Trophoblast cell (in vitro differentiated cells and primary cell): ENCODE measurements around the gene APOM.

ENCODE experiments used
- DNase-seq, 2 donors: peaks; one replicate each; pipeline ENCODE4 v3.0.0-alpha.2; 2016
- H2AFZ ChIP-seq: 2 replicates; pipeline ENCODE4 v1.6.1; 2013; ENCODE audit warnings: low read length, moderate library complexity, mild to moderate bottlenecking; ENCODE audit not compliant: insufficient read depth, poor library complexity
- H2AK5ac ChIP-seq: 2 replicates; pipeline ENCODE4 v1.6.1; 2013; ENCODE audit warnings: mild to moderate bottlenecking, low read length
- H2BK120ac ChIP-seq: 2 replicates; pipeline ENCODE4 v1.6.1; 2013; ENCODE audit warnings: low read length, mild to moderate bottlenecking, moderate library complexity; ENCODE audit not compliant: insufficient read depth, poor library complexity
- H2BK12ac ChIP-seq: 2 replicates; pipeline ENCODE4 v1.6.1; 2013; ENCODE audit warnings: mild to moderate bottlenecking, low read length, moderate library complexity
- H2BK5ac ChIP-seq: 2 replicates; pipeline ENCODE4 v1.6.1; 2013; ENCODE audit warnings: low read length, low read depth, moderate library complexity, mild to moderate bottlenecking; ENCODE audit not compliant: poor library complexity
- H3K14ac ChIP-seq: 2 replicates; pipeline ENCODE4 v1.6.1; 2013; ENCODE audit warnings: mild to moderate bottlenecking, low read length
- H3K18ac ChIP-seq: 2 replicates; pipeline ENCODE4 v1.6.1; 2013; ENCODE audit warnings: mild to moderate bottlenecking, low read length
- H3K23ac ChIP-seq: 2 replicates; pipeline ENCODE4 v1.6.1; 2013; ENCODE audit warnings: low read length
- H3K27ac ChIP-seq: 2 replicates; pipeline ENCODE4 v1.5.1; 2013; ENCODE audit warnings: low read depth, mild to moderate bottlenecking, inconsistent platforms, low read length, moderate library complexity
- H3K27me3 ChIP-seq: 2 replicates; pipeline ENCODE4 v1.6.1; 2013; ENCODE audit warnings: inconsistent platforms, mild to moderate bottlenecking, low read length, moderate library complexity; ENCODE audit not compliant: insufficient read depth
- H3K36me3 ChIP-seq, 2 experiments: 1 replicate in 1 of 2; 2 replicates in 1 of 2; pipeline ENCODE4 v1.6.1; 2013; ENCODE audit warnings: low read length in 2 of 2, mild to moderate bottlenecking in 2 of 2, moderate library complexity in 1 of 2; ENCODE audit not compliant: insufficient read depth in 2 of 2, control insufficient read depth in 1 of 2
- H3K4ac ChIP-seq: 2 replicates; pipeline ENCODE4 v1.6.1; 2013; ENCODE audit warnings: low read depth, mild to moderate bottlenecking, low read length, moderate library complexity
- H3K4me1 ChIP-seq, 2 experiments: 1 replicate in 1 of 2; 2 replicates in 1 of 2; pipeline ENCODE4 v1.6.1; 2013; ENCODE audit warnings: low read length in 2 of 2, mild to moderate bottlenecking in 2 of 2, moderate library complexity in 1 of 2; ENCODE audit not compliant: insufficient read depth in 2 of 2, control insufficient read depth in 1 of 2
- H3K4me2 ChIP-seq: 2 replicates; pipeline ENCODE4 v1.6.1; 2013; ENCODE audit warnings: inconsistent platforms, mild to moderate bottlenecking, low read length, moderate library complexity
- H3K4me3 ChIP-seq: 2 replicates; pipeline ENCODE4 v1.5.1; 2013; ENCODE audit warnings: mild to moderate bottlenecking, low read depth, low read length, inconsistent platforms
- H3K79me1 ChIP-seq: one replicate; pipeline ENCODE4 v1.6.1; 2013; ENCODE audit warnings: low read length
- H3K79me2 ChIP-seq: 2 replicates; pipeline ENCODE4 v1.6.1; 2013; ENCODE audit warnings: low read length, mild to moderate bottlenecking; ENCODE audit not compliant: control insufficient read depth, insufficient read depth, poor library complexity
- H3K9ac ChIP-seq: 2 replicates; pipeline ENCODE4 v1.6.1; 2013; ENCODE audit warnings: mild to moderate bottlenecking, low read length
- H3K9me3 ChIP-seq: 2 replicates; pipeline ENCODE4 v1.6.1; 2013; ENCODE audit warnings: low read depth, mild to moderate bottlenecking, control low read depth, inconsistent platforms, low read length; ENCODE audit not compliant: insufficient read depth
- H4K12ac ChIP-seq: 2 replicates; pipeline ENCODE4 v1.6.1; 2013; ENCODE audit warnings: low read depth, mild to moderate bottlenecking, low read length, moderate library complexity
- H4K8ac ChIP-seq: 2 replicates; pipeline ENCODE4 v1.6.1; 2013; ENCODE audit warnings: low read depth, mild to moderate bottlenecking, low read length, moderate library complexity
- H4K91ac ChIP-seq: one replicate; pipeline ENCODE4 v1.6.1; 2013; ENCODE audit warnings: low read depth, mild to moderate bottlenecking, low read length, moderate library complexity
- WGBS: extraction: QIAGEN DNeasy Blood & Tissue Kit; methylation state at CpG from one replicate; pipeline ENCODE4 v1.1.7; 2013; ENCODE audit warnings: missing lambda C conversion rate; ENCODE audit not compliant: insufficient read length, insufficient coverage; ENCODE audit errors: extremely low coverage; 5-methylcytosine and 5-hydroxymethylcytosine counted together

Gene APOM

GRCh38 chr6:31663961-31664789, 8.5 kb downstream of the APOM start:
- H3K9me3 ChIP-seq, result no peaks in the 10 kb centered on the region

DNA sequence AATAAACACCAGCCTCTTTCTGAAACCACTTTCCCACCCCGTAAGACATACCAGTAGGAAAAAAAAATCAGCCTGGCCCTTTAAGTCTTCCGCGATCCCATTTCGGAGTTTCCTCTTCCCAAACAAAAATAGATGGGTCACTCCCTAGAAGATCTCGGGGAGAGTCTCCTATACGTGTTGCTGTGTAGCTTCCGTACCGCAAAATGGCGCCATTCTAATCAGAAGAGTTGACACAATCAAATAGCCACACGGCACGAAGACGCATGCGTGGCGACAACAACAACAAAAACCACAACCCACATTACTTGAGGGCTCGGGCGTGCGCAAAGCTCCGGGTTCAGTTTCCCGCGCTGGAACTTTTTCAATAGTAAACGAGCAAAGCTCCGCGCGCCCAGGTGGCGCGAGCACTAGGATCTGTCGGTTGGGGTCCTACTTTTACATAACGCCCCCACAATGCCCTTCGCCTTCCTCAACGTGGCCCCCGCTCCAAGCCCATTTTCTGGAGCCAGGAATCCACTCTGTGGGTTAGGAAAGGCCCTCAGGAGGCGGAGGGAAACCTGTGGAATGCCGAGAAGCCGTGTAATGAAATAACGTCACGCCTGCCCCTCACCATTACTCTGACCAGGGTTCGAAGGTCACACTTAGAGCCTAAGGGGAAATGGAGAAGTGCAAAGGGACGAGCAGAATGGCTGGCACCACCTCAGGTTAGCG, 9.3 kb downstream of the APOM start, which contains the start of gene GPANK1:
GPANK1 (minus strand) TSS at position 208 of the 711 bp plus-strand sequence. CDS start 519 bp downstream, outside the sequence.
- peak within 1 kb of the TSS; percentile 85 for H3K4me3 ChIP-seq
- WGBS, result no CpG with 5 or more reads among the region's 39 CpGs
- peaks cover 23% of the 10 kb centered on the region for H3K79me2 ChIP-seq
- H2AK5ac ChIP-seq, result peak within 1 kb of the TSS; percentile 80
- H2BK5ac ChIP-seq, result peak within 1 kb of the TSS; percentile 79
- peak within 1 kb of the TSS; percentile 95 for H4K8ac ChIP-seq
- no peak within 1 kb of the TSS for H3K23ac ChIP-seq
- H4K12ac ChIP-seq, result peak within 1 kb of the TSS; percentile 79
- H3K4me2 ChIP-seq, result peak within 1 kb of the TSS; percentile 93
- H2BK12ac ChIP-seq, result peak within 1 kb of the TSS; percentile 34
- H3K27ac ChIP-seq, result peak within 1 kb of the TSS; percentile 93
- H4K91ac ChIP-seq, result peak within 1 kb of the TSS; percentile 94
- DNase-seq, result peak; percentile 92 to 97
- H3K18ac ChIP-seq, result peak within 1 kb of the TSS; percentile 79
- H3K36me3 ChIP-seq, result peaks cover 29 to 43% of the 10 kb centered on the region in 2 experiments
- H2BK120ac ChIP-seq, result peak within 1 kb of the TSS; percentile 79
- peak within 1 kb of the TSS; percentile 67 for H3K4ac ChIP-seq
- peak within 1 kb of the TSS; percentile 89 for H3K14ac ChIP-seq
- no peaks in the 10 kb centered on the region for H3K27me3 ChIP-seq
- no peaks in the 10 kb centered on the region for H3K9me3 ChIP-seq
- peaks cover 25% of the 10 kb centered on the region for H3K79me1 ChIP-seq
- H3K4me1 ChIP-seq, result peaks cover 11 to 15% of the 10 kb centered on the region in 2 experiments
- peak within 1 kb of the TSS; percentile 91 for H3K9ac ChIP-seq
- H2AFZ ChIP-seq, result peak within 1 kb of the TSS; percentile 6

More at GRCh38 chr6:31663961-31664789, 8.5 kb downstream of the APOM start:
- Histone ChIP-seq H2AFZ (no peak overlapping the region), H3K79me1 (peaks cover 25% of the 10 kb centered on the region), H3K27me3 (no peaks in the 10 kb centered on the region), H3K27ac (peak overlapping the region; percentile 93), H3K4me2 (peak overlapping the region; percentile 93), H3K9ac (peak overlapping the region; percentile 56), H3K79me2 (peaks cover 28% of the 10 kb centered on the region), H3K36me3 (peaks cover 23 to 35% of the 10 kb centered on the region in 2 experiments), H3K4ac (peak overlapping the region; percentile 67), H4K91ac (peak overlapping the region; percentile 65), H4K8ac (peak overlapping the region; percentile 73), H2BK120ac (peak overlapping the region; percentile 64), H3K14ac (peak overlapping the region; percentile 81), H3K23ac (no peak overlapping the region), H3K4me3 (peak overlapping the region; percentile 85), H2BK12ac (peak overlapping the region; percentile 34), H3K4me1 (peaks cover 16 to 23% of the 10 kb centered on the region in 2 experiments), H2BK5ac (peak overlapping the region; percentile 11), H4K12ac (peak overlapping the region; percentile 65), H3K18ac (peak overlapping the region; percentile 42), H2AK5ac (peak overlapping the region; percentile 80)
- DNase-seq, result peak; percentile 23 to 31
- no CpG with 5 or more reads among the region's 17 CpGs for WGBS

DNA sequence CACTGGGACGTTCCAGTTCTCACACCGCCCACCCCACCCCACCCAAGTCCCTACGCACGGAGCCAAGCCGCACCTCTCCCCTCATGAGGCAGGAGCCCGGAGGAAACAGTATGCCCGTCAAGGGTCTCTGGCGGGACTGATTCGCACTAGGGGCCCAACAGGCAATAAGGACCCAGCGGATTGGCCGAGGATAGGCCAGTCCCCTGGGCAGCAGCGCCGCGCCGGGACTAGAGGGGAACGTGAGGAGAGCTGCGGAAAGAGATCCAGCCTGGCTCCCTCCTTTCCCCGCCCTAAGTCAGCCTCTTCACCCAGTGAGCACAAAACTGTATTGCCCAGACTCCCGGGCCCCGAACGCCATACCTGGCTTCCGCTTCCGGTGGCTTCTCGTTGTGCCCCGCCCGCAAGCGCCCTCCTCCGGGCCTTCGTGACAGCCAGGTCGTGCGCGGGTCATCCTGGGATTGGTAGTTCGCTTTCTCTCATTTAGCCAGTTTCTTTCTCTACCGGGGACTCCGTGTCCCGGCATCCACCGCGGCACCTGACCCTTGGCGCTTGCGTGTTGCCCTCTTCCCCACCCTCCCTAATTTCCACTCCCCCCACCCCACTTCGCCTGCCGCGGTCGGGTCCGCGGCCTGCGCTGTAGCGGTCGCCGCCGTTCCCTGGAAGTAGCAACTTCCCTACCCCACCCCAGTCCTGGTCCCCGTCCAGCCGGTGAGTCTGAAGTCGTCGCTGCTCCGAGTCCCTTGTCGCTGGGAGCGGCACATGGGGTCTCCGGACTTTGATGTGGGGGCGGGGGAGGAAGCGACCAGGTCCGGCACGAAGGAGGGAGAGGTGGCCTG, 10.0 kb downstream of the APOM start, which contains the start of gene CSNK2B:
CSNK2B (plus strand) TSS at position 580 of the 836 bp plus-strand sequence. CDS start 752 bp downstream, outside the sequence.
- H2BK12ac ChIP-seq, result peak within 1 kb of the TSS; percentile 18
- H3K9ac ChIP-seq, result peak within 1 kb of the TSS; percentile 91
- H3K9me3 ChIP-seq, result no peaks in the 10 kb centered on the region
- H3K27ac ChIP-seq, result peak within 1 kb of the TSS; percentile 93
- H3K4me3 ChIP-seq, result peak within 1 kb of the TSS; percentile 96
- DNase-seq, result peak; percentile 99
- peak within 1 kb of the TSS; percentile 79 for H2BK5ac ChIP-seq
- peak within 1 kb of the TSS; percentile 66 for H2AK5ac ChIP-seq
- H3K4me2 ChIP-seq, result peak within 1 kb of the TSS; percentile 93
- H3K23ac ChIP-seq, result no peak within 1 kb of the TSS
- peaks cover 35 to 49% of the 10 kb centered on the region in 2 experiments for H3K36me3 ChIP-seq
- H4K12ac ChIP-seq, result peak within 1 kb of the TSS; percentile 79
- H2AFZ ChIP-seq, result peak within 1 kb of the TSS; percentile 54
- peak within 1 kb of the TSS; percentile 95 for H4K8ac ChIP-seq
- H3K79me1 ChIP-seq, result peaks cover 19% of the 10 kb centered on the region
- peak within 1 kb of the TSS; percentile 89 for H3K14ac ChIP-seq
- H4K91ac ChIP-seq, result peak within 1 kb of the TSS; percentile 94
- H3K79me2 ChIP-seq, result peaks cover 17% of the 10 kb centered on the region
- H3K18ac ChIP-seq, result peak within 1 kb of the TSS; percentile 79
- H3K27me3 ChIP-seq, result no peaks in the 10 kb centered on the region
- peak within 1 kb of the TSS; percentile 79 for H2BK120ac ChIP-seq
- peak within 1 kb of the TSS; percentile 83 for H3K4ac ChIP-seq
- H3K4me1 ChIP-seq, result peaks cover 11 to 14% of the 10 kb centered on the region in 2 experiments
- no CpG with 5 or more reads among the region's 63 CpGs for WGBS
